ENCODE data around the gene FRYL. TPM values are rescaled to one million over a fixed set of nuclear protein-coding genes. Genes with fewer than 3 reads are reported as not detected.

FRYL gene
- total RNA-seq, 1 experiment from 2014 or later = 43.1 TPM

DNA sequence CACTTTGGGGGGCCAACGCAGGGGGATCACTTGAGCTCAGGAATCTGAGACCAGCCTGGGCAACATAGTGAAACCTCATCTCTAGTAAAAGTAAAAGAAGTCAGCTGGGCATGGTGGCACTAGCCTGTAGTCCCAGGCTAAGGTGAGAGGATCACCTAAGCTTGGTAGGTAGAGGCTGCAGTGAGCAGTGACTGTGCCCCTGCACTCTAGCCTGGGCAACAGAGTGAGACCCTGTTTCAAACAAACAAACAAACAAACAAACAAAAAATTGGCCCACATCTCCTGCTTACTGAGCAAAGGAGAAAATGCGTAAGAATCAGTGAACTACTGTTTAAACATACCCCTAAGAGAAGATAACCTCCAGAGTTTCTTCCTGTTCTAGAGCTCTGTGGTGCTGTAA is 85.3 kb downstream of the FRYL start:
- Histone ChIP-seq H3K4me3 (ENCODE audit: low read depth, low read length, poor library complexity, severe bottlenecking) (no peak overlapping the region), H3K27ac (ENCODE audit: low read depth, low read length, poor library complexity, severe bottlenecking) (no peak overlapping the region), H3K36me3 (ENCODE audit: insufficient read depth, low read length, poor library complexity, severe bottlenecking) (no peaks in the 10 kb centered on the region), H3K27me3 (replicated peaks; ENCODE audit: insufficient read depth, low read depth, low read length, poor library complexity) (no peaks in the 10 kb centered on the region), H3K4me1 (ENCODE audit: insufficient read depth, low read length, poor library complexity, severe bottlenecking) (peaks cover 23% of the 10 kb centered on the region), H3K9me3 (ENCODE audit: low read depth, low read length, poor library complexity, severe bottlenecking) (no peaks in the 10 kb centered on the region)
- ChIA-PET POLR2A (ENCODE audit: low non-redundant PET) (no interaction called here), CTCF (no interaction called here)
- DNase-seq (ENCODE audit: low spot score) = no peak
- TF ChIP-seq CTCF (conservative IDR thresholded peaks at IDR 0.05; ENCODE audit: low read depth, low read length) (no peak), EZH2 (IDR thresholded peaks at IDR 0.05; ENCODE audit: borderline replicate concordance, low read depth, low read length, poor library complexity, severe bottlenecking) (no peak)
- no TSS peak for BruUV-seq (replicated peaks)
- intact Hi-C loops (cut with micrococcal nuclease; ENCODE audit: unreplicated experiment) = no loop called here

- H3K27me3 ChIP-seq (replicated peaks; ENCODE audit: insufficient read depth, low read depth, low read length, poor library complexity) = no peaks in the 10 kb centered on the region
- CTCF ChIA-PET = no interaction called here
- no peak for DNase-seq (ENCODE audit: low spot score)
- no peaks in the 10 kb centered on the region for H3K36me3 ChIP-seq (ENCODE audit: insufficient read depth, low read length, poor library complexity, severe bottlenecking)
- peaks cover 18% of the 10 kb centered on the region for H3K4me1 ChIP-seq (ENCODE audit: insufficient read depth, low read length, poor library complexity, severe bottlenecking)
- BruUV-seq (replicated peaks) = no TSS peak
- TF ChIP-seq EZH2 (IDR thresholded peaks at IDR 0.05; ENCODE audit: borderline replicate concordance, low read depth, low read length, poor library complexity, severe bottlenecking) (no peak), CTCF (conservative IDR thresholded peaks at IDR 0.05; ENCODE audit: low read depth, low read length) (no peak)
- POLR2A ChIA-PET (ENCODE audit: low non-redundant PET) = no interaction called here
- no peak overlapping the region for H3K27ac ChIP-seq (ENCODE audit: low read depth, low read length, poor library complexity, severe bottlenecking)
- intact Hi-C loops (cut with micrococcal nuclease; ENCODE audit: unreplicated experiment) = no loop called here
- H3K4me3 ChIP-seq (ENCODE audit: low read depth, low read length, poor library complexity, severe bottlenecking) = no peak overlapping the region
- no peaks in the 10 kb centered on the region for H3K9me3 ChIP-seq (ENCODE audit: low read depth, low read length, poor library complexity, severe bottlenecking)
Observed at GRCh38 chr4:48693856-48694574, 86.1 kb downstream of the FRYL start.

DNA sequence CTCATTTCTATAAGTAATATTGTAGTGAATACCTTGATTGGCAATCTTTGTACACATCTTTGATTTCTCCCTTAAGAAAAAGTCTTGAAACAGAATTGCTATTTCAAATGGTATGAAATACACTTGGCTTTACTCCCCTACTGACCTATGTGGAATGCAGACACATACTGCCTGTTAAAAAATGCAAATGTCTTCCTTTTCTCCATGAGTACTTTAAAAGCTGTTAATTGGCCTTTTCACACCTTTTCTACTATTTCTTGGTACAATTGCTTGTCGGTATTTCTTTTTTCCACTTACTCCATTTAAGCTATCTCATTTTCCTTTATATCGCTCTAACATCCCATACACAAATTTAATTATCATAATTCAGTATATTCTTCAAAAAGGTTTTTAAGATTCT is 87.2 kb downstream of the FRYL start:
- ChIA-PET POLR2A (ENCODE audit: low non-redundant PET) (no interaction called here), CTCF (no interaction called here)
- no TSS peak for BruUV-seq (replicated peaks)
- TF ChIP-seq EZH2 (IDR thresholded peaks at IDR 0.05; ENCODE audit: borderline replicate concordance, low read depth, low read length, poor library complexity, severe bottlenecking) (no peak), CTCF (conservative IDR thresholded peaks at IDR 0.05; ENCODE audit: low read depth, low read length) (no peak)
- DNase-seq (ENCODE audit: low spot score) = no peak
- H3K4me1 ChIP-seq (ENCODE audit: insufficient read depth, low read length, poor library complexity, severe bottlenecking) = peaks cover 6% of the 10 kb centered on the region
- no peak overlapping the region for H3K4me3 ChIP-seq (ENCODE audit: low read depth, low read length, poor library complexity, severe bottlenecking)
- no peak overlapping the region for H3K27ac ChIP-seq (ENCODE audit: low read depth, low read length, poor library complexity, severe bottlenecking)
- intact Hi-C loops (cut with micrococcal nuclease; ENCODE audit: unreplicated experiment) = no loop called here
- H3K36me3 ChIP-seq (ENCODE audit: insufficient read depth, low read length, poor library complexity, severe bottlenecking) = no peaks in the 10 kb centered on the region
- no peaks in the 10 kb centered on the region for H3K9me3 ChIP-seq (ENCODE audit: low read depth, low read length, poor library complexity, severe bottlenecking)
- H3K27me3 ChIP-seq (replicated peaks; ENCODE audit: insufficient read depth, low read depth, low read length, poor library complexity) = no peaks in the 10 kb centered on the region

Measured in A673 (cell line).